ENCODE results near the gene FGFBP1. TPM values are rescaled to one million over a fixed set of nuclear protein-coding genes. Genes with fewer than 3 reads are reported as not detected.

The FGFBP1 gene
- total and polyA plus RNA-seq, 3 donors from 2014 or later: 1.1 TPM; not detected in 2

GRCh38 chr4:15958562-15958961, 20.0 kb upstream of the FGFBP1 start:
- Histone ChIP-seq H3K36me3 (ENCODE audit: low read depth, missing control alignments) (no peaks in the 10 kb centered on the region), H3K27ac (no peak overlapping the region), H3K9me3 (no peaks in the 10 kb centered on the region), H3K27me3 (no peaks in the 10 kb centered on the region), H3K4me3 (no peak overlapping the region), H3K4me1 (peaks cover 3% of the 10 kb centered on the region)
- DNase-seq: no peak
- intact Hi-C loops (cut with DNase I; ENCODE audit: low total_unique reads): no loop called here
- TF ChIP-seq POLR2A (IDR thresholded peaks at IDR 0.05): no peak
- TF ChIP-seq, protein P1, sequence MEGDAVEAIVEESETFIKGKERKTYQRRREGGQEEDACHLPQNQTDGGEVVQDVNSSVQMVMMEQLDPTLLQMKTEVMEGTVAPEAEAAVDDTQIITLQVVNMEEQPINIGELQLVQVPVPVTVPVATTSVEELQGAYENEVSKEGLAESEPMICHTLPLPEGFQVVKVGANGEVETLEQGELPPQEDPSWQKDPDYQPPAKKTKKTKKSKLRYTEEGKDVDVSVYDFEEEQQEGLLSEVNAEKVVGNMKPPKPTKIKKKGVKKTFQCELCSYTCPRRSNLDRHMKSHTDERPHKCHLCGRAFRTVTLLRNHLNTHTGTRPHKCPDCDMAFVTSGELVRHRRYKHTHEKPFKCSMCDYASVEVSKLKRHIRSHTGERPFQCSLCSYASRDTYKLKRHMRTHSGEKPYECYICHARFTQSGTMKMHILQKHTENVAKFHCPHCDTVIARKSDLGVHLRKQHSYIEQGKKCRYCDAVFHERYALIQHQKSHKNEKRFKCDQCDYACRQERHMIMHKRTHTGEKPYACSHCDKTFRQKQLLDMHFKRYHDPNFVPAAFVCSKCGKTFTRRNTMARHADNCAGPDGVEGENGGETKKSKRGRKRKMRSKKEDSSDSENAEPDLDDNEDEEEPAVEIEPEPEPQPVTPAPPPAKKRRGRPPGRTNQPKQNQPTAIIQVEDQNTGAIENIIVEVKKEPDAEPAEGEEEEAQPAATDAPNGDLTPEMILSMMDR (IDR thresholded peaks at IDR 0.05): no peak
- 84 to 90% methylated on average over 2 of the region's 2 CpGs for WGBS, 2 donors

DNA sequence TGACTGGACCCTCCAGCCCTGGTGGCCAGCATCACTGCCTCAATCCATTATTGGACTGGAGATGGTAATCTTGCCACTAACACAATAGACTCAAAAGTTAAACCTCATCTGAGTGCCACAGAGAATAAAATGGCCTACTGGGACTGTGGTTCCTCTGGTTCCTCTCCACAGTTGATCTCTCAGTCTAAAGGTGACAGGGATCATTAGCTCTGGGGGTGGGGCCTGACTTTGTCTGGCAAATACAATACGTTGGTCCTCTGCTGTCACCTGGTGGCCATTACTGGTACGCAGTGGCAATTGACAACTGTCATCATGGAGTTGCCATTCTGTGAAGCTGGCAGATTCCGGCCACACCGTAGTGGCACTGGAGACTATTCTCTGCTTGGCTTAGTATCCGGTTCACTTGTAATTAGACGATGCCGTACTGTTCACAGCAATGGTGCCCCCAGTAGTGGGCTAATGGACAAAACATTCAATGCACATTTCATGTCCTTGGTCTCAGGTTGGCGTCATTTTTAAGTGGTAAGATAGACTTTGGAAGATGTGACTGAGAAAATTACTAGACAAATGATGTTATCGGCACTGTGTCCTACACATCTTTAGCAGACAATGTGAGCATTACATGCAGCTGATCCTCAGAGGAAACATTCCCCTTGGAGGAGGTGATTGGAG, 17.8 kb upstream of the FGFBP1 start:
- WGBS, 2 donors: 61 to 87% methylated on average over 8 to 9 of the region's 9 CpGs
- peak; percentile 89 for DNase-seq
- Histone ChIP-seq H3K4me3 (no peak overlapping the region), H3K36me3 (ENCODE audit: low read depth, missing control alignments) (no peaks in the 10 kb centered on the region), H3K4me1 (no peaks in the 10 kb centered on the region), H3K27me3 (no peaks in the 10 kb centered on the region), H3K9me3 (no peaks in the 10 kb centered on the region), H3K27ac (no peak overlapping the region)
- TF ChIP-seq, protein P1 (IDR thresholded peaks at IDR 0.05): peak; percentile 84 to 87 (median 87)
- TF ChIP-seq POLR2A (IDR thresholded peaks at IDR 0.05): no peak
- intact Hi-C loops (cut with DNase I; ENCODE audit: low total_unique reads): no loop called here

DNA sequence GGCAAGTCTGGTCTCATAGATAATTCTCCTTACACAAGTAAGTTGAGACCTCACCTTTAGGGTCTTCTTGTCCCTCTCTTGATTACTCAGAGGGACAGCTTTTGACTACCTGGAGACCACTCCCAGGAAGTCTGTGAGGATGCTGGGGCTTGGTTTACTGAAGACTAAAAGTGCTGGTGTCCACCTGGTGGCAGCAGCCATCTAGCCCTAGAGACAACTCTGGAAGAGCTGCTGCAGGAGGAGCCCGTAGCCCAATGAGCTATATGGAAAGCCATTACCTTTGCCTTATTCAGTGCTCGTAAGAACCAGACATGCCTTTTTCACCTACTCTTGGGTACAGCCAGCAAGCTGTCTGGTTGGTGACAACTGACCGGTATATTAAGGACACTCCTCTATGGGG, 17.1 kb upstream of the FGFBP1 start:
- H3K4me3 ChIP-seq: no peak overlapping the region
- H3K4me1 ChIP-seq: no peaks in the 10 kb centered on the region
- no peak overlapping the region for H3K27ac ChIP-seq
- no peaks in the 10 kb centered on the region for H3K27me3 ChIP-seq
- no peaks in the 10 kb centered on the region for H3K9me3 ChIP-seq
- TF ChIP-seq, protein P1 (IDR thresholded peaks at IDR 0.05): no peak
- TF ChIP-seq POLR2A (IDR thresholded peaks at IDR 0.05): no peak
- 88 to 100% methylated on average over 2 to 3 of the region's 3 CpGs for WGBS, 2 donors
- H3K36me3 ChIP-seq (ENCODE audit: low read depth, missing control alignments): no peaks in the 10 kb centered on the region
- DNase-seq: no peak
- intact Hi-C loops (cut with DNase I; ENCODE audit: low total_unique reads): no loop called here

DNA sequence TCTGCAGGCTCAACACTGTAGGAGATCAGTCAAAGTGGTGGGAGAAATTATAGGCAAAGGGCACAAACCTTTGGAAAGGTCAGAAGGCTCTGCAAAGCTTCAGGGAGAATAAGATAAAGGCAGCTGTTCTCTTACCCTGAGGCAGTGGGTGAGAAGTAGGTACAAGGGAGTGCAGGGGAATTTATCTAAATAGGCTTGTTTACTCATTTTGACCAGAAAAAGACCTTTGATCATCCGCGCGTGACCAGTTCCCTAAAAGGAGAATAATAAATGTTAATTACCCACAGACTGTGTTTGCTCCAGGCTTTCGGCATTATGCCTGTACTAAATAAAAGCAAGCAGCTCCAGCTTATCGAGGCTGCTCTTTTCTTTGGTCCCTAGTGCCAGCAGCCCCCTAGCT, 15.1 kb upstream of the FGFBP1 start:
- Histone ChIP-seq H3K36me3 (ENCODE audit: low read depth, missing control alignments) (no peaks in the 10 kb centered on the region), H3K4me1 (no peaks in the 10 kb centered on the region), H3K9me3 (no peaks in the 10 kb centered on the region), H3K4me3 (no peak overlapping the region), H3K27me3 (no peaks in the 10 kb centered on the region), H3K27ac (no peak overlapping the region)
- DNase-seq: no peak
- 94 to 97% methylated on average over 5 of the region's 5 CpGs for WGBS, 2 donors
- TF ChIP-seq POLR2A (IDR thresholded peaks at IDR 0.05): no peak
- TF ChIP-seq, protein P1 (IDR thresholded peaks at IDR 0.05): no peak
- intact Hi-C loops (cut with DNase I; ENCODE audit: low total_unique reads): no loop called here

DNA sequence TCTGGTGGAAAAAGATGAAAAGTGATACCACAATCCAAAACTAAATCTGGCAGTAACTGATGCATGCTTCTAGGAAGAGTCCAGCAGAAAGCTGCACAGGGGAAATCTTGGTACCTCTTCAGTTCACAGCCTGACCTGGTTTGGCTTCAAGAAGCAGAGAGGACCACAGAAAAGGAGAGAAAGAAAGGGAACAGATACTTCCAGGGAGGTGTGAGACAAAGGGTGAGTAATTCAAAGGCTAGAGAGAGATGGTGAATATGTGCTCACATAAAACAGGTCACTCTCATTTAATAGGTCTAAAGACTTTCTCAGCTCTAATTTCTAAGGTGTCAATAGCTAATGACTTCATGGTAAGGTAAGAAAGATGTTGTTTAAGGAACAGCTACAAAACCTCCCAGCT, 13.2 kb upstream of the FGFBP1 start:
- DNase-seq: no peak
- no peak for TF ChIP-seq POLR2A (IDR thresholded peaks at IDR 0.05)
- TF ChIP-seq, protein P1 (IDR thresholded peaks at IDR 0.05): no peak
- intact Hi-C loops (cut with DNase I; ENCODE audit: low total_unique reads): no loop called here
- Histone ChIP-seq H3K4me3 (no peak overlapping the region), H3K36me3 (ENCODE audit: low read depth, missing control alignments) (no peaks in the 10 kb centered on the region), H3K4me1 (no peaks in the 10 kb centered on the region), H3K27me3 (no peaks in the 10 kb centered on the region), H3K27ac (no peak overlapping the region), H3K9me3 (no peaks in the 10 kb centered on the region)
